ENCODE measurements around the gene CEBPZOS. TPM values are rescaled to one million over a fixed set of nuclear protein-coding genes. Genes with fewer than 3 reads are reported as not detected.

Gene CEBPZOS
- total and polyA plus RNA-seq, 9 of the 15 experiments (the other 6 are each of a cell fraction or from before 2014, with no cell fraction given), result 21.7 to 64.8 (median 46.7) TPM

DNA sequence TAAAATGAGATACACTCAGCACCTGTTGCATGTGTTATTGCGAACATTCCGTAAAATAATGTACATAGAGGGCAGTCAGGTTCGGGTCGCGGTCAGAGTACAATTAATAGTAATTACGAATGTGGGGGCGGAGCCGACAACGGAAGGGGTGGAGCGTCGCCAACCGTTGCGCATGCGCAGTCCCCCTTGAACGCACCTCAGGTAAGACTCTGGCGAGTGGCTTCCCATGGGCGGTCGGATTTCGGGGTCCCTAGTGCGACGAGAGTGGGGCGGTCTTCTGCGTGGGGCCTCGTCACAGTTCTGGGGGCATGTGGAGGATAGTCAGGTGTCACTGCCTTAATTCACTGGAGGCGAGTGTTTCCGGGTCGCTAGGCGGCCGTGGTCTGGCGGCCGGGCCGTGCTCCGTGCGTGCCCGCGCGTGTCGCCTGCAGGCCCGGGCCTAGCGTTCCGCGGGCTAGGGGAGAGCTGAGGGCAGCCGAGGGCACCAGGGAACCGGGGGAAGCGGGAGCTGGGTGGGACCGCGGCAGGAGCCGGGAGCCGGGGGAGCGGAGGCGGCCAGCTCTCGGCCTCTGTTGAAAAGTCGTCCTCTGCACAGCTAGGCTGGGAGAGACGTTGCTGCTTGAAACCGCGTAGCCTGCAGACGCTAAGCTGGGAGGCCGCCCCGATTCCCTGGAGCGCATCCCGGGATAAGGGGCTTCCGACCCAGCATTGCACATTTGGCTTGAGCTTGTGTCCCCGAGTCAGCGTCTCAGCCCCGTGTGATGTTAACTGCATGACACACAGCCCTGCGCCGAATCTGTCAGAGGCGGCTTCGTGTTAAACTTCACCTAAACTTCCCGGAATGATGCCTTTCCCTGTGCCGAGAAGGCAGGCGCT is at the start of gene CEBPZOS (continued):
- no peak for TF ChIP-seq RAD21 (CRISPR knock-in tag; conservative IDR thresholded peaks at IDR 0.05 in 1 of 2, IDR thresholded peaks at IDR 0.05 in 1 of 2)
- TF ChIP-seq, protein P1, sequence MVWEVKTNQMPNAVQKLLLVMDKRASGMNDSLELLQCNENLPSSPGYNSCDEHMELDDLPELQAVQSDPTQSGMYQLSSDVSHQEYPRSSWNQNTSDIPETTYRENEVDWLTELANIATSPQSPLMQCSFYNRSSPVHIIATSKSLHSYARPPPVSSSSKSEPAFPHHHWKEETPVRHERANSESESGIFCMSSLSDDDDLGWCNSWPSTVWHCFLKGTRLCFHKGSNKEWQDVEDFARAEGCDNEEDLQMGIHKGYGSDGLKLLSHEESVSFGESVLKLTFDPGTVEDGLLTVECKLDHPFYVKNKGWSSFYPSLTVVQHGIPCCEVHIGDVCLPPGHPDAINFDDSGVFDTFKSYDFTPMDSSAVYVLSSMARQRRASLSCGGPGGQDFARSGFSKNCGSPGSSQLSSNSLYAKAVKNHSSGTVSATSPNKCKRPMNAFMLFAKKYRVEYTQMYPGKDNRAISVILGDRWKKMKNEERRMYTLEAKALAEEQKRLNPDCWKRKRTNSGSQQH (CRISPR knock-in tag; IDR thresholded peaks at IDR 0.05), result 0 out of 2 replicates have a peak, but pooled peaks have one; percentile 55
- no peak for TF ChIP-seq PCBP1 (IDR thresholded peaks at IDR 0.05; ENCODE audit: low read depth, low read length, poor library complexity, severe bottlenecking)
- no peak for TF ChIP-seq HNRNPH1 (optimal IDR thresholded peaks at IDR 0.05; ENCODE audit: low read depth, low read length)
- TF ChIP-seq, protein P2, sequence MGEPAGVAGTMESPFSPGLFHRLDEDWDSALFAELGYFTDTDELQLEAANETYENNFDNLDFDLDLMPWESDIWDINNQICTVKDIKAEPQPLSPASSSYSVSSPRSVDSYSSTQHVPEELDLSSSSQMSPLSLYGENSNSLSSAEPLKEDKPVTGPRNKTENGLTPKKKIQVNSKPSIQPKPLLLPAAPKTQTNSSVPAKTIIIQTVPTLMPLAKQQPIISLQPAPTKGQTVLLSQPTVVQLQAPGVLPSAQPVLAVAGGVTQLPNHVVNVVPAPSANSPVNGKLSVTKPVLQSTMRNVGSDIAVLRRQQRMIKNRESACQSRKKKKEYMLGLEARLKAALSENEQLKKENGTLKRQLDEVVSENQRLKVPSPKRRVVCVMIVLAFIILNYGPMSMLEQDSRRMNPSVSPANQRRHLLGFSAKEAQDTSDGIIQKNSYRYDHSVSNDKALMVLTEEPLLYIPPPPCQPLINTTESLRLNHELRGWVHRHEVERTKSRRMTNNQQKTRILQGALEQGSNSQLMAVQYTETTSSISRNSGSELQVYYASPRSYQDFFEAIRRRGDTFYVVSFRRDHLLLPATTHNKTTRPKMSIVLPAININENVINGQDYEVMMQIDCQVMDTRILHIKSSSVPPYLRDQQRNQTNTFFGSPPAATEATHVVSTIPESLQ (CRISPR knock-in tag; IDR thresholded peaks at IDR 0.05), result peak; percentile 81; the same call in 1 of the 2 replicates
- TF ChIP-seq, protein P3, sequence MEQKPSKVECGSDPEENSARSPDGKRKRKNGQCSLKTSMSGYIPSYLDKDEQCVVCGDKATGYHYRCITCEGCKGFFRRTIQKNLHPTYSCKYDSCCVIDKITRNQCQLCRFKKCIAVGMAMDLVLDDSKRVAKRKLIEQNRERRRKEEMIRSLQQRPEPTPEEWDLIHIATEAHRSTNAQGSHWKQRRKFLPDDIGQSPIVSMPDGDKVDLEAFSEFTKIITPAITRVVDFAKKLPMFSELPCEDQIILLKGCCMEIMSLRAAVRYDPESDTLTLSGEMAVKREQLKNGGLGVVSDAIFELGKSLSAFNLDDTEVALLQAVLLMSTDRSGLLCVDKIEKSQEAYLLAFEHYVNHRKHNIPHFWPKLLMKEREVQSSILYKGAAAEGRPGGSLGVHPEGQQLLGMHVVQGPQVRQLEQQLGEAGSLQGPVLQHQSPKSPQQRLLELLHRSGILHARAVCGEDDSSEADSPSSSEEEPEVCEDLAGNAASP (IDR thresholded peaks at IDR 0.05), result no peak
- TF ChIP-seq RFX5 (IDR thresholded peaks at IDR 0.05; ENCODE audit: low read depth, low read length), result no peak
- no peak for TF ChIP-seq ZNF75A (CRISPR knock-in tag; IDR thresholded peaks at IDR 0.05)
- TF ChIP-seq SIRT6 (IDR thresholded peaks at IDR 0.05; ENCODE audit: low read depth, low read length), result no peak
- no peak for TF ChIP-seq CHD4 (IDR thresholded peaks at IDR 0.05; ENCODE audit: insufficient read depth, insufficient replicate concordance, low read depth, low read length, poor library complexity, severe bottlenecking)
- TF ChIP-seq ZKSCAN3 (CRISPR knock-in tag; IDR thresholded peaks at IDR 0.05), result no peak
- TF ChIP-seq, protein P4, sequence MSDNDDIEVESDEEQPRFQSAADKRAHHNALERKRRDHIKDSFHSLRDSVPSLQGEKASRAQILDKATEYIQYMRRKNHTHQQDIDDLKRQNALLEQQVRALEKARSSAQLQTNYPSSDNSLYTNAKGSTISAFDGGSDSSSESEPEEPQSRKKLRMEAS (CRISPR knock-in tag; IDR thresholded peaks at IDR 0.05), result peak; percentile 90
- TF ChIP-seq, protein P5, sequence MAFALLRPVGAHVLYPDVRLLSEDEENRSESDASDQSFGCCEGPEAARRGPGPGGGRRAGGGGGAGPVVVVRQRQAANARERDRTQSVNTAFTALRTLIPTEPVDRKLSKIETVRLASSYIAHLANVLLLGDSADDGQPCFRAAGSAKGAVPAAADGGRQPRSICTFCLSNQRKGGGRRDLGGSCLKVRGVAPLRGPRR (CRISPR knock-in tag; IDR thresholded peaks at IDR 0.05), result no peak
- TF ChIP-seq HNRNPUL1 (IDR thresholded peaks at IDR 0.05; ENCODE audit: low read length), result no peak
- no peak for TF ChIP-seq BRD9 (IDR thresholded peaks at IDR 0.05; ENCODE audit: low read depth, partially characterized antibody)
- no peak for TF ChIP-seq CREBBP (IDR thresholded peaks at IDR 0.05; ENCODE audit: low read depth, low read length)
- TF ChIP-seq ELF4 (CRISPR knock-in tag; IDR thresholded peaks at IDR 0.05), result peak; percentile 17; the same call in 1 of the 2 replicates
- no peak for TF ChIP-seq ZFP36 (IDR thresholded peaks at IDR 0.05; ENCODE audit: low read depth, low read length, partially characterized antibody)
- peak; percentile 95 for TF ChIP-seq POLR2B (IDR thresholded peaks at IDR 0.05; ENCODE audit: low read depth, partially characterized antibody)
